Spinal cord (tissue), 10 donors: ENCODE measurements around the gene GRM5. TPM values are rescaled to one million over a fixed set of nuclear protein-coding genes. Genes with fewer than 3 reads are reported as not detected.
A peak's percentile ranks its signal among the peaks of the same experiment; 100 is the strongest.

Source experiments
- DNase-seq, 6 donors: peaks; one replicate each; pipeline versions ENCODE4 v3.0.0 to v3.0.0-alpha.2; 2013 to 2015; ENCODE audit warnings: low spot score in 6 of 6, low read depth in 4 of 6
- H3K27ac ChIP-seq: one replicate; pipeline ENCODE4 v1.5.1; 2013; ENCODE audit warnings: low read depth, low read length, control low read depth
- H3K27me3 ChIP-seq: one replicate; pipeline ENCODE4 v1.6.1; 2013; ENCODE audit warnings: low read length; ENCODE audit not compliant: control insufficient read depth, insufficient read depth
- H3K36me3 ChIP-seq: one replicate; pipeline ENCODE4 v1.6.1; 2013; ENCODE audit warnings: low read length; ENCODE audit not compliant: control insufficient read depth, insufficient read depth
- H3K4me1 ChIP-seq: one replicate; pipeline ENCODE4 v1.6.1; 2013; ENCODE audit warnings: low read length; ENCODE audit not compliant: control insufficient read depth, insufficient read depth
- H3K4me3 ChIP-seq: one replicate; pipeline ENCODE4 v1.5.1; 2013; ENCODE audit warnings: low read depth, low read length, control low read depth
- H3K9me3 ChIP-seq: one replicate; pipeline ENCODE4 v1.6.1; 2013; ENCODE audit warnings: low read length; ENCODE audit not compliant: control insufficient read depth, insufficient read depth
- WGBS: methylation state at CpG from one replicate; pipeline ENCODE4 v1.1.5; 2013; ENCODE audit warnings: missing lambda C conversion rate; ENCODE audit not compliant: insufficient coverage; 5-methylcytosine and 5-hydroxymethylcytosine counted together
- polyA plus RNA-seq, 2 donors: library from polyadenylated mRNA; unstranded; fragments of 120-200 nt; gene quantifications; one replicate each; pipeline ENCODE4 v1.2.1, GENCODE V29; 2013; ENCODE audit not compliant: insufficient read length in 2 of 2
- total RNA-seq, 2 donors: library from RNA; depleted of rRNA in 1 of 2; stranded (reverse); fragments of 120-200 nt in 1 of 2; fragments of >200 nt in 1 of 2; gene quantifications; one replicate each; pipeline versions ENCODE4 v1.2.3 to v1.2.4, GENCODE V29; 2013 to 2014
- donor health status: healthy.

GRM5 gene
- total and polyA plus RNA-seq, 4 donors, result 19.7 to 104 (median 33.9) TPM

DNA sequence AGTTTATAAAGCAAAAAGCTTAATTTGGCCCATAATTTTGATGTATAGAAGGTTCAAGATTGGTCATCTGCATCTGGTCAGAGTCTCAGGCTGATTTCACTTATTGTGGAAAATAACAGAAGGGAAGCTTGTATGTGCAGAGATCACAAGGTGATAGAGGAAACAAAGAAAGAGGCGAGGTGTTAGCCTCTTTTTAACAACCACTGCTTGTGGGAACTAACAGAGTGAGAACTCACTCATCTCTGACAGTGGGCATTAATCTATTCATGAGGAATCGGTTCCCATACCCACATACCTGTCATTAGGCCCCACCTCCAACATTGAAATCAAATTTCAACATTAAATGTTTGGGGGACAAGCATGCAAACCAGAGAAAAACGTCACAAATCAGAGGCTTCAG is 250.3 kb downstream of the GRM5 start:
- no peaks in the 10 kb centered on the region for H3K27me3 ChIP-seq
- H3K4me1 ChIP-seq, result no peaks in the 10 kb centered on the region
- DNase-seq, result no peak
- peaks cover 3% of the 10 kb centered on the region for H3K9me3 ChIP-seq
- WGBS, result 83% methylated on average over 1 of the region's 3 CpGs
- H3K36me3 ChIP-seq, result no peaks in the 10 kb centered on the region
- no peak overlapping the region for H3K27ac ChIP-seq
- no peak overlapping the region for H3K4me3 ChIP-seq

DNA sequence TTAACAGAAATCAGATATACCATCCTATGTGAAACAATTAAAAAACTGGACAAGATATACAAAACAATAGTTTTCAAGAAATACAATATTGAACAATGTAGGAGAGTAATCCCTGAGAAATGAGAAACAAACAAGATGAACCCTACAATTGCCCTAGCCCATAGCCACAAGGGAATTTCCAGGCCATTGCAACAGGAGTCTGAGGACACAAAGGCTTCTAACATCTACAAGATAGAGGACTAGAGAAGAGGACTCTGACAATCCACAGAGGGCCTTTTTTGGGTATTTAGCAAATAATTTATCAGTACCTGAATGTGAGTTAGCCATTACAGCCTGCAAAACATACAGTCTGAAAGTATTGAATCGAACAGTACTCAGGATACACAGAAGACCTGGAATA is 251.7 kb downstream of the GRM5 start:
- Histone ChIP-seq H3K9me3 (peaks cover 3% of the 10 kb centered on the region), H3K27ac (no peak overlapping the region), H3K4me3 (no peak overlapping the region), H3K27me3 (no peaks in the 10 kb centered on the region), H3K4me1 (no peaks in the 10 kb centered on the region), H3K36me3 (no peaks in the 10 kb centered on the region)
- no CpG with 5 or more reads among the region's 1 CpG for WGBS
- no peak for DNase-seq

DNA sequence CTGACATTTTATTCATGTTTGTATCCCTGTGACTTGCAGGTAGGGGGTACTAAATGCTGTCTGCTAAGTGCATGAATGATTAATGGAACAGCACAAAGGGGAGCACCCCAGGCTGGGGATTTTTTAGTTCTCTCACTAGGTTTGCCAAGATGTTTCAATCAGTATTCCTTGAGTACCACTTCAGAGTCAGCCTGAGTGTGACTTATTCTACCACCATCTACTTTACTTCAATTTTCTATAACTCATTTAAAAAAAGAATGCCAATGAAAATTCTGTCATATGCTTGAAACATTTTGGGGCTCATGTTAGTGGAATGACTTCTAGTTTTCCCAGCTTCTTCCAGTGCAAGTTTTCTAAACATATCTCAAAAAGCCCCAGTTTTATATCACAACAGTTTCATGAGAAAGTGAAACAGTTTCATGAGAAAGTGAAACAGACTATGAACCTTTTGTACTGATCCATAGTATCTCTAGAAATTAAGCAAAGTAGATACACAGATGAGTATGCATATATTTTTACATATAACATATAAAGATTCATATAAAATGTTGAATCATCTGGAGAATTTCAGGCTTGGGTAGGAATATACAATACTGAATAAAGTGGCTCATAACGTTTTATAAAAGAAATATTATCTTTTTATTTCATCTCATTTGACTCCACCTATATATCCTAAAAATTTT is 252.4 kb downstream of the GRM5 start:
- DNase-seq, result peak in 2 of 6 donors; percentile 25 to 32
- no peaks in the 10 kb centered on the region for H3K27me3 ChIP-seq
- H3K4me1 ChIP-seq, result no peaks in the 10 kb centered on the region
- no peak overlapping the region for H3K4me3 ChIP-seq
- whole genome bisulfite sequencing, result no CpG with 5 or more reads among the region's 1 CpG
- H3K27ac ChIP-seq, result no peak overlapping the region
- H3K9me3 ChIP-seq, result peaks cover 3% of the 10 kb centered on the region
- H3K36me3 ChIP-seq, result no peaks in the 10 kb centered on the region

DNA sequence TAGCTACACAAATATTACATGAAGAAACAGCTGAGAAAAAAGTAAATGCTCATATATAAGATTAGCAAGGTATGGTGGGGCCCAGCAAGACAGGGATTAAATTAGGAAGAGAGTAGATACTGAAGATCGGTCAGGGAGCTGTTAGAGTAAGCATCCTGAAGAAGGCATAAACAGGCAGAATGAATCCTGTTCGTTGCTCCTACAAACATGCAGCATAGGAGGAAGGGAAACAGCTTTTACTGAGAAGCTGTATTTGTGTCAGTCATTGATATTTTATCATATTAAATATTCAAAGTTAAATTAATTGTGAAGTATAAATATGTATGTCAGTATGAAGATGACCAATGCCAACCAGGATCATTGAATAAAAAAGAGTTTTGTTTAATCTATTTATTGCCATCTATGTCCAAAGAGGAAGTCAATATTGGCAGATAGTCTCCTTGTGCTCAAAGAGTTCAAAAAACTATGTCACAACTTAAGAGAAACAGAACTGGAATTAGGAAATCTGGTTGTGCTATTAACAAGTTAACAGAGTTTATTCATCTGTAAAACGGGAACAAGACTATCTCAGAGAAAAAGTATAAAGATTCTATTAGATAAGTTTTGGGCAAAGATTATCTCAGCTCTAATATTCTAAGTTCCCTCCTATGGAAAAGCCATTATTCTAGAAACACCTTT is 255.2 kb downstream of the GRM5 start:
- Histone ChIP-seq H3K27me3 (no peaks in the 10 kb centered on the region), H3K4me3 (no peak overlapping the region), H3K4me1 (no peaks in the 10 kb centered on the region), H3K27ac (no peak overlapping the region), H3K9me3 (peaks cover 3% of the 10 kb centered on the region), H3K36me3 (no peaks in the 10 kb centered on the region)
- WGBS, result 50% methylated on average over 1 of the region's 3 CpGs
- no peak for DNase-seq

DNA sequence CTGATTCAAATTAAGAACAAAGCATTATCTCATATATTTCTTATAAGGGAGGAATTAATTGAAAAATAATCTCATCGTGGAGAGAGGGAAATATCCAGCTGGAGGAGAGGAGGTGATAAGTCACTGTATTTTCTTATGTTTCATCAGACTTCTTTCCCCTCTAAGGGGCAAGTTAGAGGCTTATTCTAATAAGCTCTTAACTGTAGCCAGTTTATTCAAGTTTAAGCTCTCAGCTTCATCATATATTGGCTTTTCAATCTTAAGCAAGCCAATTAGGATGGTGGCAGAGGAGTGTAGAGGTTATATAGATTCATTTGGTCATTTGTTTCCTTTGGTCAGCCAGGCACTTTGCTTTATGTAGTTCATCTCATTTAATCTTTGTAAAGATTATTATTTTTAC is 256.7 kb downstream of the GRM5 start:
- Histone ChIP-seq H3K9me3 (no peaks in the 10 kb centered on the region), H3K4me1 (no peaks in the 10 kb centered on the region), H3K27ac (no peak overlapping the region), H3K4me3 (no peak overlapping the region), H3K27me3 (no peaks in the 10 kb centered on the region), H3K36me3 (no peaks in the 10 kb centered on the region)
- WGBS, result no CpG with 5 or more reads among the region's 1 CpG
- DNase-seq, result peak in 1 of 6 donors; percentile 38

DNA sequence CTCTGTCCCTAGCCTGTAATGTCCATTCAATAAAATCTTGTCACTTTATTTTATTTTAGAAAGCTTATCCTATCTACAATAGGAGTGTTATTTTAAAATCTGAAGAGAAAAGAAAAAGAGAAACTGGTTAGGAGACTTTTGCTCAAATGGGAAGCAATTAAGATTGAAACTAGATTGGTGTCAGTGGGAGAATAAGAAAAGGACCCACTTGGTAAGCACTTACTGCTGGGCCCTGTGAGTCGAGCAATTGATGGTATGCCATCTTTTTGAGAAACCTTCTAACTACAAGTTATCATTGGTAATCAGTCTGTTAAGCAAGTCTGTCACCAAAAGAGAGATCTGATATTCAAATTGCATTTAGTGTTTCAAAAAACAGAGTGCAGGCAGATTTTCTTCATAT is 258.4 kb downstream of the GRM5 start:
- Histone ChIP-seq H3K9me3 (no peaks in the 10 kb centered on the region), H3K27ac (no peak overlapping the region), H3K4me3 (no peak overlapping the region), H3K36me3 (no peaks in the 10 kb centered on the region), H3K4me1 (no peaks in the 10 kb centered on the region), H3K27me3 (no peaks in the 10 kb centered on the region)
- no peak for DNase-seq
- no CpG with 5 or more reads among the region's 1 CpG for WGBS

DNA sequence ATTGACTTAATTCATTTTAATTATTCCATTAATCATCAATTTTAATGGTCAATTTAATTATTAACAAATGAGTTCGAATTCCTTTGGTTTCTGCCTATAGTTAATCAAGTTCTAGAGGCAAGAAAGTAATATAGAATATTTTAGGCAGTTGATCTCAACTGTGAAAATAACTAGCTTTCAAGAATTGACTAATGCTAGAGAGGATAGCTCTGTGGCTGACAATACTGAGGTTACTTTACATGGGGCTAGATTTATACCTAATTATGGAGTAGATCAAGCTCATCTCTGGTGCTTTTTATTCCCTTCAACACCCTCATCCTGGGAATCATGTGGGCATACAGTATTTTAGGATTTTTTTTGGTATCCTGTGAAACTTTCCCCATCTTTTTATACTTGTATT is 259.4 kb downstream of the GRM5 start:
- Histone ChIP-seq H3K36me3 (no peaks in the 10 kb centered on the region), H3K27ac (no peak overlapping the region), H3K4me1 (no peaks in the 10 kb centered on the region), H3K4me3 (no peak overlapping the region), H3K27me3 (no peaks in the 10 kb centered on the region), H3K9me3 (no peaks in the 10 kb centered on the region)
- no CpG with 5 or more reads among the region's 1 CpG for WGBS
- DNase-seq, result no peak

DNA sequence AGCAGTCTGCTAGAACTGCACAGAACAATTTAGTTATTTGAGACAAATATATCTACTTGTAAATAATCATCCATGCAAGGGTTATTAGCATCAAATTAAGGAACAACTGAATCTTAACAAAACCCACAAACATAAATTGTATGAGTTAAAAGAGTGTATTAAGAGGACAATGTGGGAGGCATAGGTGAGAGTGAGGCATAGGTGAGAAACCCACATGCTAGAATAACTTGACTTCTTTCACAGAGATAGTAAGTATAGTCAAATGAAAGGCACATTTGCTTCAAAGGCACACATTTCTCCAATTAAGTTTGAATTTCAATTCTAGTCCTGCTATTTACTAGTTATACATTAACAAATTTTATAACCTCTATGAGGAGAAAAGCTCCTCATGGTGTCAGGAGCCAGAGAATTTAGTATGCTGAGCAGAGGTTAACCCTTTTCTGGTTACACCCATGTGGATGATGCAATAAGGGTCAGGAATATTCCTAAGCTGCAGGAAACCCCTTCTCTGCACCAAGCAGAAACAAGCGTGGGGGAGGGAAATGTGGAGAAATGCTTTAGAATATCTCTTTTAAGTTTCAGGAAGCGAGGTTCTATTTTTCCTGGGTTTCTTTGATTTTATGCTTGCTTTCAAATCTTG is 264.2 kb downstream of the GRM5 start:
- no peak for DNase-seq
- Histone ChIP-seq H3K4me1 (no peaks in the 10 kb centered on the region), H3K9me3 (no peaks in the 10 kb centered on the region), H3K27me3 (no peaks in the 10 kb centered on the region), H3K27ac (no peak overlapping the region), H3K36me3 (no peaks in the 10 kb centered on the region), H3K4me3 (no peak overlapping the region)
- WGBS, result 100% methylated on average over 1 of the region's 2 CpGs

DNA sequence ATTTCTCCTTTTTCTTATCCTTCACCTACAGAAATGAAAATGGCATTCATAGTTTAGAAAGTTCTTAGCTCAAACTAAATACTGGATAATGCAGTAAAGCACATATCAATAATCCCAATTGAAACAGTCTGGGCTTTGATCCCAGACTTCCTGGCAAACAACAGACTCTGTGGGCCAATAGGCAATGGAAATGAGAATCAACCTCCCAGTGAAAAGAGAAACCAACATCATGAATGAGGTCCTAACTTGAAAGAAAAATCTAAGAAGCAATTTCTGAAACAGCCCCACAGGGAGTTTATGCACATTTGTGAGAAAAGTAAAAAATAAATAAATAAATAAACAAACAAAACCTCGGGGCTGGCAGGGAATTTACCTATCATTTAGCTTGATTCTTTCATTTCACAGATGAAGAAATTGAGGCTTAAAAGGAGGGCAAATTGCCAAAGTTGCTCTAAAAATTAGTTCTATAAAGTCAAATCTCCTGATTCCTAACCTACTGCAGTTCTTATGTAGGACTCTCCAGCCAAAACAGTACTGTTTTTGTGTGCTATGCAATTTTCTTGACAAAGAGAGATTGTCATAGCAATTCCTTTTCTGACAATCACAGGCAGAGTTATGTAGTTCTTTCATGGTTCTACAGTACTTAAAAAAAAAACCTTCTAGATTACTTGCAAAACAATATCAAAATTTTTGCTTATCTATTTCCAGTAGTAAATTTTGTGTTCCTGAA is 265.8 kb downstream of the GRM5 start:
- Histone ChIP-seq H3K4me3 (no peak overlapping the region), H3K27ac (peak overlapping the region; percentile 76), H3K9me3 (no peaks in the 10 kb centered on the region), H3K27me3 (no peaks in the 10 kb centered on the region), H3K4me1 (no peaks in the 10 kb centered on the region), H3K36me3 (no peaks in the 10 kb centered on the region)
- peak; percentile 35 to 91 (median 65) for DNase-seq
- WGBS, result no CpG with 5 or more reads among the region's 1 CpG
